GM10266 (cell line): ENCODE measurements around the gene GALNT18.

Experiments used
- DNase-seq: peaks from one replicate; pipeline ENCODE4 v3.0.0; 2012; ENCODE audit errors: extremely low spot score
- CTCF ChIP-seq: IDR thresholded peaks from 2 replicates; pipeline ENCODE4 v1.5.1; 2012; ENCODE audit warnings: mild to moderate bottlenecking, low read depth; ENCODE audit not compliant: control insufficient read depth, insufficient read depth; ENCODE audit errors: missing control alignments

GALNT18 gene

GRCh38 chr11:11480971-11481370 is 140.8 kb downstream of the GALNT18 start:
- no peak for DNase-seq
- no peak for TF ChIP-seq CTCF

GRCh38 chr11:11478687-11479086 is 143.1 kb downstream of the GALNT18 start:
- TF ChIP-seq CTCF: no peak
- no peak for DNase-seq

GRCh38 chr11:11477695-11478420 is 143.9 kb downstream of the GALNT18 start:
- TF ChIP-seq CTCF: no peak
- no peak for DNase-seq

GRCh38 chr11:11476971-11477645 is 144.7 kb downstream of the GALNT18 start:
- TF ChIP-seq CTCF: no peak
- no peak for DNase-seq

- DNase-seq: no peak
- no peak for TF ChIP-seq CTCF
Measured at GRCh38 chr11:11476499-11476898, 145.3 kb downstream of the GALNT18 start.

GRCh38 chr11:11472106-11472505 is 149.7 kb downstream of the GALNT18 start:
- no peak for TF ChIP-seq CTCF
- no peak for DNase-seq

- TF ChIP-seq CTCF: no peak
- DNase-seq: no peak
Measured at GRCh38 chr11:11471201-11471600, 150.6 kb downstream of the GALNT18 start.
